ENCODE results near the gene MRGPRD.
A peak's percentile ranks its signal among the peaks of the same experiment; 100 is the strongest.

MRGPRD gene

DNA sequence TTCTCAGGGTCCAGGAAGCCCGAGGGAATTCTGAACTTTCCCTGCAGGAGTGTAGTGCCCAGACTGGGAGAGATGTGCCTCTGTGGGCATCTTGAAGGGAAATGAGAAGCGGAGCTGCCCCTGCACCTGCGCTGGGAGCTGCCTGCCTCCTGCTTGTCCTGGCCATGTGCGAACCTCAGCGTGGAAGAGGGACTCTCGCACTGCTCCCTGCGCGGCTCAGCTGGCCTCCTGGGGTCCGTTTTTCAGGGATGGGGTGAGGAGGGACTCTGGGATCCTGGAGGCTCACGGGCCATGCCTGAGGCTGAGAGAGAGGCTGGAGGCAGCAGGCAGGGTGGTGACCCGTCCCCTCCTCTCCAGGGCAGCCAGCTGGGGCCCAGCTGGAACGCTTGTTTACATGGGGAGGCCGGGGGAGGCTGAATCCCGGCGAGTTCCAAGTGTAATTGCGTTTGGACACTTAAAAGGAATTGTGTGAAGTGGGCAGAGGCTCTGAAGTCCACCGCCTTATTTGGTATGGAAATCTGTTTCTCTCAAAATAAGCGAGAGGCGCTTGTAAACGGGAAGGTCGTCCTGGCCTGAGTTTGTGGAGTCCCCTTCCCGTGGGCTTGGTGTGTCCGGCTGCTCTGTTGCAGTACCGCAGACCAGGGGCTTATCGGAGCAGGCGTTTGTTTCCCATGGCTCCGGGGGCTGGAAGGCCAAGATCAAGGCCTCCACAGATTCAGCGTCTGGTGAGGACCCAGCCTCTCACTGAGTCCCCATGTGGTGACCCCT lies 33.5 kb upstream of the MRGPRD start:
- TF ChIP-seq REST (IDR thresholded peaks at IDR 0.05; ENCODE audit: insufficient replicate concordance, low read depth), result no peak
- TF ChIP-seq POLR2AphosphoS5 (IDR thresholded peaks at IDR 0.05; ENCODE audit: low read depth), result no peak
- TF ChIP-seq GABPA (IDR thresholded peaks at IDR 0.05; ENCODE audit: low read depth), result no peak
- TF ChIP-seq SPI1 (IDR thresholded peaks at IDR 0.05; ENCODE audit: borderline replicate concordance, low read depth), result no peak
- no peak for TF ChIP-seq CTCF (IDR thresholded peaks at IDR 0.05; ENCODE audit: insufficient read depth, low read length)
- no peak for DNase-seq (ENCODE audit: low read depth in 1 of 2, low spot score in 1 of 2)
- no peak overlapping the region for H3K27ac ChIP-seq (replicated peaks)

DNA sequence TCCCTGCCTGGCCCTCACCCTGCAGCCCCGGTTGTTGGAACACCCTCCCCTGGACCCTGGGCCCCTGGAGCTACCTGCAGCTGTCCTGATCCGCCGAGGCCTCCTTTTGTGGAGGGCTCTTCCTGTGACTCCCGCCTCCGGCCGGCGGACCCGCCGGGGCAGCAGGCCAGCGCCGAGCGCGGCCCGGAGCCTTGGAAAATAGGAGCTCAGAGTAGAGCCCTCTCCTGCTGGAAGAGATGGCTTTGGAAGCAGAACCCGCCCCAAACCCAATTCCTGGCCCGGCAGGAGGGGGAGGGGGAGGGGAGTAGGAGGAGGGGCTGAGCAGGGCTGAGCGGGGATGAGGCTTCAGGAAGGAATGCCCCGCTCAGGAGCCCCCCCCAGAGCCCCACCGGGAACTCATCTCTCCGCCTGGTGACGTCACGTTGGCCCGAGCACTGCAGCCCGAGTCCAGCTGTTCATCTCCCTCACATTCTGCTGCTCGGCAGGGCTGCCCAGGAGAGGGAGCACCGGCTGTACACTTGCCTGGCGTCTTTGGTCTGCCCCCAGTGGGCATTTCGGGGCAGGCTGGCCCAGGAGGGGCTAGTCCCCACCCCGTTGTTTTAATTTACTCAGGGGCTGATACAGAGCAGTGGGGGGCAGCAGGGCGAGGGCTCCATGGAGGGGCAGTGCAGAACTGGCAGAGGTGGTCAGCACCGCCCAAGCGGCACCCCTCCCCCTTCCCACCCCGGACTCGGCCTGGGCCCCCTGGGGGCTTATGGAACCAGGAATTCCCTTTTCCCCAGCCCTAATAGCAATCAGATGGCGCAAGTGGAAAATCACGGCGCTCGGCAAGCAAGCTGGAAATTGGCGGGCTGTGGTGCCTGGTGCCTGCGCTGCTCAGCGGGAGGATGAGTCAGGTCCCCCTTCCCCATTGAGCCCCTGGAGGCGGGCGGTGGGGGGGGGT lies 32.5 kb upstream of the MRGPRD start, which contains the start of gene MRGPRF:
Gene MRGPRF, minus strand, starts transcription at position 238 of the 943 bp plus-strand sequence. CDS start 3,345 bp downstream, outside the sequence.
- TF ChIP-seq REST (IDR thresholded peaks at IDR 0.05; ENCODE audit: insufficient replicate concordance, low read depth), result no peak
- no peak for TF ChIP-seq POLR2AphosphoS5 (IDR thresholded peaks at IDR 0.05; ENCODE audit: low read depth)
- no peak for TF ChIP-seq CTCF (IDR thresholded peaks at IDR 0.05; ENCODE audit: insufficient read depth, low read length)
- TF ChIP-seq GABPA (IDR thresholded peaks at IDR 0.05; ENCODE audit: low read depth), result no peak
- no peak for TF ChIP-seq SPI1 (IDR thresholded peaks at IDR 0.05; ENCODE audit: borderline replicate concordance, low read depth)
- H3K4me3 ChIP-seq (replicated peaks; ENCODE audit: insufficient read depth, low read length), result no peak within 1 kb of the TSS
- no peak within 1 kb of the TSS for H3K27ac ChIP-seq (replicated peaks)
- peak in 1 of 2 experiments; percentile 15 for DNase-seq (ENCODE audit: low read depth in 1 of 2, low spot score in 1 of 2)
- H3K27me3 ChIP-seq (ENCODE audit: insufficient read depth, poor library complexity, severe bottlenecking), result no peaks in the 10 kb centered on the region

More for the DNA sequence above, 33.5 kb upstream of the MRGPRD start:
- Histone ChIP-seq H3K4me3 (replicated peaks; ENCODE audit: insufficient read depth, low read length) (no peak overlapping the region), H3K27me3 (ENCODE audit: insufficient read depth, poor library complexity, severe bottlenecking) (no peaks in the 10 kb centered on the region)

DNA sequence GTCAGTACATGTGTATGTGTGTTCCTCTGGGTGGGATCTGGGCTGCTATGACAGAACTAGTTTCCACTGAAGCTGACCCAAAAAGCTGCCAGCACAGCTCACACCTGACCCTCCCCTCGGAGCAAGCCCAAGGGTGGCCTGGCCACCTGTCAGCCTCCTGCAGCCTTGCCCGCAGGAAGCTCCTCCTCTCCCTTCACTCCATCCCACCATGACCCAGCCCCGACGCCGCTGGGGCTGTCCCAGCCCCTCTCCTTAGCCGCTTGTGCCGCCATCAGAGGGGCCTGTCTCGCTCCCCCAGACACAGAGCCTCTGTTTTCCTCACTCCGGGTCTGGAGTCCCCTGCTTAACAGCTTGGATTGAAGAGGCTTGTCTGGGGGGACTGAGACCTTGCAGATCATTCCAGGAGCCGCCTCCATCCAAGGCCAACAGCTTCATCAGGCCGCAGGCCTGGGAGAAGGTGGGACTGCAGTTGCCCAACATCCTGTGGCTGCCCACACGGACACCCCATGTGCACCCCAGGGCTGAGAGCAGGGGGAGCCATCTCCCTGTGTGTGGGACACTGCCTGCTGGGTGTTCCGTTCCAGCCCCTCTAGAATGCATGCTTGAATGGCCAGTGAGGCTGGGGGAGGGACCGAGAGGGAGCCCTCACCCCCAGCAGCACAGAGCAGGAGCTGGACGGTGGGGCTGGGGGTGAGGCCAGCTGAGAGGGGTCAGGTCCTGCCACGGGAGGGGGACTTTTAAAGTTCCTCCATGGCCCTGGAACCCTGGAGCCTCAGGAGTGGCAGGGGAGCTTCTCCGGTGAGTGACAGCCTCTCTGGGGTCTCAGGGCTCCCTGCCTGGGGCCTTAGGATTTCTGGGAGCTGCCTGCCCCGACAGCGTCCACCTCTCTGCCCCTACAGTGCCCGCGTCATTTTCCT lies 31.6 kb upstream of the MRGPRD start:
- Histone ChIP-seq H3K4me3 (replicated peaks; ENCODE audit: insufficient read depth, low read length) (no peak overlapping the region), H3K27ac (replicated peaks) (no peak overlapping the region), H3K27me3 (ENCODE audit: insufficient read depth, poor library complexity, severe bottlenecking) (no peaks in the 10 kb centered on the region)
- peak in 1 of 2 experiments; percentile 39 for DNase-seq (ENCODE audit: low read depth in 1 of 2, low spot score in 1 of 2)
- TF ChIP-seq GABPA (IDR thresholded peaks at IDR 0.05; ENCODE audit: low read depth) (no peak), SPI1 (IDR thresholded peaks at IDR 0.05; ENCODE audit: borderline replicate concordance, low read depth) (no peak), REST (IDR thresholded peaks at IDR 0.05; ENCODE audit: insufficient replicate concordance, low read depth) (no peak), CTCF (IDR thresholded peaks at IDR 0.05; ENCODE audit: insufficient read depth, low read length) (no peak), POLR2AphosphoS5 (IDR thresholded peaks at IDR 0.05; ENCODE audit: low read depth) (no peak)

Measured in HL-60 (cell line).